AG08396 (cell line): ENCODE measurements around the gene C5orf15.
"Not testable (repeated sequence)": the region's sequence is repeated elsewhere in the genome, so short reads cannot be mapped to it uniquely, and the experiment has no call there.

Experiments
- DNase-seq: peaks from one replicate; pipeline ENCODE4 v3.0.0; 2012; ENCODE audit warnings: low spot score, mixed read lengths

Gene C5orf15

GRCh38 chr5:133963493-133964128 is 4.8 kb downstream of the C5orf15 start:
- DNase-seq = no peak

- DNase-seq = no peak
These were observed 5.5 kb downstream of the C5orf15 start for GRCh38 chr5:133962801-133963476.

- no peak for DNase-seq
These were observed 6.3 kb downstream of the C5orf15 start for GRCh38 chr5:133962131-133962530.

DNA sequence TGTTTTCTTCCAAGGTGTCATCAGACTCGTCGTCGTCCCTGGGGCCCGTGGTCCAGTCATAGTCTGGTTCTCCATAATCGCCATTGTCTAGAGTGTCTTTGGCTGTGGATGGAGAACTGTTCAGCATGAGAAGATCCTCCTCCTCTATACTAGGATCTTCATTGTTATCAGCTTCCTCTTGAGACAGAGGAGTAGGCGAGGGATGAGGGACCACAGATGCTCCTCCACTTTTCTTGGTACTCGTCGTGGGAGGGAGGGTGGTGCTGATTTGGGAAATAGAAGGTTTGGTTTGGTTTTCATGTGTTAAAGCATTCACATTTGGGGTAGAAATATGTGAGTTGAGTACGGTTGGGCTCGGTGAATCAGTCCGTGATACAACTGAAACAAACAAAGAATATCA is 8.8 kb downstream of the C5orf15 start:
- DNase-seq = no peak

DNA sequence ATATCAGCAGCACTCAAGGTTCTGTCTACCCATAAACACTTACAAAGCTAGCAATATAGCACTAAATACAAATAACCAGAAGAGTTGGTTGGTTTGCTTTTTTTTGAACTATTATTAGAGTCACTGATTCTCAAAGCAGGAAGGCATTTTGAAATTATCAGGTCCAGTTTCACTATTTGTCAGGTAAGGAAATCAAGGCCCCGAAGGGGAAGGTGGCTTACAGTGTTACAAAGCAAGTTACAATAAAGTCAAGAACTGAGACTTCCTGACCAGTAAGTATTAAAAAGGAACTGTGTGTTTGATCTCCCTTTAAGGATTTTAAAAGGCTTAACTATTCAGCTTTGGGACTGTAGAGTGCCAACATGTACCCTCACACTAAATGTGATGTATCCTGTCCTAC is 10.8 kb downstream of the C5orf15 start:
- DNase-seq = no peak

- DNase-seq = no peak
These were observed 11.3 kb downstream of the C5orf15 start for GRCh38 chr5:133957080-133957479.

DNA sequence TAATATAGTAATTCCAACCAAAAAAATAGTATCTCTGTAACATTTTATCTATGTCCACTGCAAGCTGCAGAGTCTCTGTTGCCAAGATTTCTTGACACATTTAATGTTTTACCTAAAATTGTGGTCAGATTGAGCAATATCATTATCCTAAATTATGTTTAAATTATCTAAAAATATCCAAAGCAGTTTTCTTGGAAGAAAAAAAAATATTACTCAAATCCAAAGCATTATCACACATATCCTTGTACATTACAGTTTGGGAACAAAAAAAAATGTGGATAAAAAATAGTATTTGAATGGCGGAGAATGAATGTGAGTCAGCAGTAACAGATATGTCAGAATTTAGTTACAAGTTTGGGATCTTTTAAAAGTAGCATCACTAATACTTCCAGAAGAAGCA is 12.2 kb downstream of the C5orf15 start:
- not testable (repeated sequence) for DNase-seq

- no peak for DNase-seq
These were observed 14.8 kb downstream of the C5orf15 start for GRCh38 chr5:133953568-133954145.

DNA sequence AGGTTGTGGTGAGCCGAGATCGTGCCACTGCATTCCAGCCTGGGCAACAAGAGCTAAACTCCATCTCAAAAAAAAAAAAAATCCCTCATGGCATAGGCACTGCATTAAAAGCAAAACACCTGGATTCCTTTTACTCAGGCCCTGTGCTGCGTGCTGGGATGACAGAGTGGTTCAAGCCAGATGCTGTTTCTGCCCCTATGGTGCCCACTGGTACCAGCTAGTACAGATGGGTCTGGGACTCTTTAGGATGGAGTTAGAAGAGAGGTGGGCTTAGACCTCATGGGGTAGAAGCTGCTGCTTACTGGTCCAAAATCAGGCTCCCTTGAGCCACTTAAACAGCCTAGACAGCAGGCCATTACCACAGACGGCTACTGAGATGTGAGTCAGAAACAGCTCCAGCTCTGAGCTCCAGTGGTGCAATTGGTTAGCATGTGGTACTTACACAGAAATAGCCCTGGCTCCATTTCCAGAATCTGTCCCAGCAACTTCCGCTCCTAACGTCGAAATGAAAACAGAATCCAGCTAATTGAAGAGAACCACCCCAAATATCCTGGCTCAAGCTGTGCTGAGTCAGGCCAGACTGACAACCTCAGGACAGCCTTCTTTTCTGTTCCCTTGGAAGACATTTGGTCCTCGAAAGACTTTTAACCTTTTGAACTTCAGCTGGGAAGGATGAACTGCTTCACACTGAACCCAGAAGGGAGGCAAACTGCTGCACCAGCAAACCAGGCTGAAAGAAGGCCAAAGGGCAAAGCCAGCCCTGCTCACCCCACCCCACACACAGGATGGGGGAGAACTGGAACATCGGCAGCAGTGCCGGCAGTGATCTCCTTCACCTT is 15.5 kb downstream of the C5orf15 start:
- peak; percentile 81 for DNase-seq

DNA sequence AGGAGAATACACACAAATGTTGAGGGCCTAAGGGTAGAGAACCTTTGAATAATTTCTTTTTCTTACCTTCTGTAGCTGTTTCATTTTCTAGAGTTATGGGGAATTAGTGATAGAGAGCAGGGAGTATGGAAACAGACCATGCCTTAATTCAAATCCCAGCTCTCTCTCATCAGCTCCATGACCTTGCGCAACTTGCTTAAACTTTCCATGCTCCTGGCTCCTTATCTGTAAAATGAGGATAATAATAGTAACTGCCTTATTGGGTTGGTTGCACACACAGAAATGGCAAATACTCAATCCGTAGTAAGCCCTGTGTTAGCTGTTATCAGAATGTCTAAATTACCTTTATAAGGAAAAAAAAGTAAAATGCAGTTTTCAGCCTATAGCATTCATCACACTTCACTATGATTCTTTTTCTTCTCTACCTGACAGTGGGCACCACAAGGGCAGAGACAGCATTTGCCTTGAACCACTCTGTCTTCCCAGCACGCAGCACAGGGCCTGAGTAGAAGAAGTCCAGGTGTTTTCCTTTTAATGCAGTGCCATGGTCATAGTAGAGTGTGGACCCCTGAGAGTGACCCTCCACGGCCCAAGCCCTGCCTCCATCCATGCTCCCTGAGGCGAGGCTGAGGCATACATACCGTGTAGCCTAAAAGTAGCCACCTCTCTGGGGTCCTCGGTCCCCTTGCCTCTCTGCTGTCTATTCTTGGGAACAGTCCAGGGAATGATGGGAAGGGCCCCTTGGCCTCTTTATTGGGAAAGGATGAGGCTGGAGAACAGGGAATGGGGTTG is 17.4 kb downstream of the C5orf15 start:
- no peak for DNase-seq

DNA sequence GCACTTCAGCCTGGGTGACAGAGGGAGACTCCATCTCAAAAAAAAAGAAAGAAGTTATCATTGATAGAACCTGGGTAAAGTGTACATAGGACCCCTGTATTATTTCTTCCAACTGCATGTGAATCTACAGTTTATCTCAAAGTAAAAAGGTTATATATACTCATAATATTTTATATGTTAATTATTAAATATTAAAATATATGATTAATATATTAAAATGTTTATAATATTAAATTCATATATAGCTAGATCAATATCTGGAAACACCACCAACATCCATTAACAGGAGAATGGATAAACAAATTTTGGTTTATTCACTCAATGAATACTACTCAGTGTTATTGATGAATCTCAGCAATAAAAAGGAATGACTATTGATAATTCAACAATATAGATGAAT is 19.7 kb downstream of the C5orf15 start:
- no peak for DNase-seq

GRCh38 chr5:133947431-133947841 is 21.0 kb downstream of the C5orf15 start:
- no peak for DNase-seq

DNA sequence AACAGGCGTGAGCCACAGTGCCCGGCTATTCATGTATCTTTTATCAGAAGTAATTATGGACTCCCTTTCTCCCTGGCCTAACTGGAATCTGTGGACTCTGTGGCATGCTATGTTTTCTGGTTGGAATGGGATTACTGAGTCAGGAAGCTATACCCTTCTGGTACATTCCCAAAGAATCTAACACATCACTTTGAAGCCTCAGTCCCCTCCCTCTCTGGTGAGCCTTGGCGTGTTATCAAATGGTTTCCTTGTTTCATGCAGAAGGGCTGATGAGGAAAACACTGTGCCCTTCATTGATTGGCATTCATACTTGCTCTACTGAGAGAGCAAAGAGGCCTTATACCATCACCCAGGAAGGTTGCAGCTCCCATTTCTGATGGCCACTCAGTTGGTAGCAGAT is 22.9 kb downstream of the C5orf15 start:
- DNase-seq = no peak

- DNase-seq = peak; percentile 61
These were observed 23.9 kb downstream of the C5orf15 start for GRCh38 chr5:133944263-133945185.

DNA sequence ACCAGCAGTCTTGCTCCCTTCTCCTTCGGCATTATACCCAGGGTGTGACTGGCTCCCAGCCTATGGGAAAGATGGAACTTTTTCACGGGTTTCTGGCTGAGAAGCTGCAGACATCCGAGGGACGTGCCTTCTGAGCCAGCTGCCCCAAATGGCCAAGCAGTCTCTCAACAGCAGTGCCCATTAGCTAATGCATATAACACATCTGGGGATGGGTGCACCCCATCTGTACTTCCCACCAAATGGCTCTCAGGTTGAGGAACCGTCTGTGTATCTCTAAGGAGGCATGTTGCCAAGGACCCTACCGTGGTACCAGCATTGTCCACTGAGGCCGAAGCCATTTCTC is 25.0 kb downstream of the C5orf15 start:
- DNase-seq = no peak

DNA sequence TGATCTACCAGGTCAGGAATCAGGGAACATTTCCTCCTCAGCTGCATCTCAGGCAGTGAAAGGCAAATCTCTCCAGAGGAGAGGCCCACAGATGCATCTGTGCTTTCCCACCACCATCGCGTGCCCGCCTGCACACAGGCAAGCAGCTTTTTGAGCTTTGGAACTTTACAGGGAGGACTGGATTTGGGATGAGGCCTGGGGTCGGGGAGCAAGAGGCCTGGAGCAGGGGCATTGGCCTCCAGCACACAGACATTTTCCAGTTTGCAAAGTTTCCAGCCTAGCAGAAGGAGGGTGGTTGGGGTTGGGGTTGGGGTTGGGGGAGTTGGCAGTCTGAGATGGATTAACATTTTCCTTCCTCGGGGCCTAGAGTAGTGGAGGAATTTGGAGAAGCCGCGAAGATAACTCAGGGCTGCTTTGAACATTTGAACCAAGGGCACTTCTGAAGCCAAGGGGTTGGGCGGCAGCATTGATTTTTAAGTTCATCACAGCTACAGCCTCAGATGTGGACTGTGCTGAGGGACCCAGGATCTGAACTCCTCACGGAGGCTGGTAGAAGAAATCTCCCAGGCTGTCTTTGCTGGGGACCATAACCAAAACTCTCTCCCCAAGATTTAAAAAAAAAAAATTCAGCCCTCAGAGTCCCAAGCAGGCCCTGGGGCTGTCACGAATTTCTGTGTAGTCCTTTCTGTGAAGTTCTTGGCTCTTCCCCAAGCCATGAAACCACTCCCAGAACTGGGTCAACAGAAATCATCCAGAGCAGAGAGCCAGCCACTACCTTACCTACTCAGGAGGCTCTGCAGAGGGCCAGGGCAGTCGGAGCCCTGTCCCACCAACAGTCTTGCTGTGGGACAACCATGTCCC is 25.6 kb downstream of the C5orf15 start:
- DNase-seq = no peak

- DNase-seq = no peak
These were observed 26.8 kb downstream of the C5orf15 start for GRCh38 chr5:133941456-133942196.

- no peak for DNase-seq
These were observed 28.8 kb downstream of the C5orf15 start for GRCh38 chr5:133939668-133940067.

GRCh38 chr5:133938929-133939328 is 29.5 kb downstream of the C5orf15 start:
- no peak for DNase-seq
